HEK293 (cell line): ENCODE measurements around the gene CD99L2.

ENCODE experiments used
- CTCF ChIA-PET: fragments of 350-600 bp; formaldehyde crosslinking; extraction: SDS; loops from one replicate; lab custom pipeline; 2021; ENCODE audit warnings: antibody characterized with exemption; lab: Yijun Ruan, JAX
- POLR2A ChIA-PET: fragments of 300-600 bp; formaldehyde crosslinking; extraction: SDS; loops from one replicate; lab custom pipeline; 2020; ENCODE audit warnings: antibody characterized with exemption, inconsistent platforms; lab: Yijun Ruan, JAX
- H3K27ac ChIP-seq: fragments of 200-500 bp; sonication (Bioruptor generic); 2 replicates; pipeline ENCODE4 v1.5.1; 2014; ENCODE audit warnings: low read depth, low read length, control low read depth, inconsistent platforms; ENCODE audit errors: extremely low read depth
- H3K36me3 ChIP-seq, 2 experiments: fragments of 200-500 bp in 1 of 2; sonication (Bioruptor generic) in 1 of 2; 1 replicate in 1 of 2; 2 replicates in 1 of 2; pipeline ENCODE4 v1.5.1; 2014 to 2017; ENCODE audit warnings: inconsistent platforms in 2 of 2, low read length in 2 of 2; ENCODE audit not compliant: control insufficient read depth in 2 of 2, insufficient read depth in 1 of 2
- H3K4me1 ChIP-seq: fragments of 200-500 bp; sonication (Bioruptor generic); 2 replicates; pipeline ENCODE4 v1.5.1; 2014; ENCODE audit warnings: mild to moderate bottlenecking, low read length, inconsistent platforms; ENCODE audit not compliant: control insufficient read depth, insufficient read depth
- H3K4me3 ChIP-seq: 2 replicates; pipeline ENCODE4 v1.5.1; 2011; ENCODE audit warnings: low read depth, mild to moderate bottlenecking, control low read depth, low read length, moderate library complexity
- H3K9me3 ChIP-seq: fragments of 200-500 bp; sonication (Bioruptor generic); 2 replicates; pipeline ENCODE4 v1.5.1; 2014; ENCODE audit warnings: low read depth, low read length, inconsistent platforms; ENCODE audit not compliant: control insufficient read depth, insufficient read depth
- BCL11A ChIP-seq: fragments of 450-650 bp; formaldehyde crosslinking; IDR thresholded peaks from 2 replicates; pipeline ENCODE4 v1.5.1; 2016; ENCODE audit warnings: low read depth, missing biosample characterization, missing genetic modification characterization
- EGR2 ChIP-seq: fragments of 450-650 bp; formaldehyde crosslinking; IDR thresholded peaks from 2 replicates; pipeline ENCODE4 v1.5.1; 2016; ENCODE audit warnings: low read depth, missing biosample characterization, missing genetic modification characterization
- KLF8 ChIP-seq: fragments of 450-650 bp; formaldehyde crosslinking; IDR thresholded peaks from 2 replicates; pipeline ENCODE4 v1.5.1; 2016; ENCODE audit warnings: missing biosample characterization, missing genetic modification characterization
- OVOL3 ChIP-seq: fragments of 450-650 bp; formaldehyde crosslinking; IDR thresholded peaks from 2 replicates; pipeline ENCODE4 v1.5.1; 2016; ENCODE audit warnings: missing biosample characterization, missing genetic modification characterization
- PRDM1 ChIP-seq: fragments of 450-650 bp; formaldehyde crosslinking; IDR thresholded peaks from 2 replicates; pipeline ENCODE4; 2016; ENCODE audit warnings: missing biosample characterization, missing genetic modification characterization
- SP2 ChIP-seq: fragments of 450-650 bp; formaldehyde crosslinking; IDR thresholded peaks from 2 replicates; pipeline ENCODE4 v1.5.1; 2016; ENCODE audit warnings: missing biosample characterization, missing genetic modification characterization
- ZBTB17 ChIP-seq: fragments of 450-650 bp; formaldehyde crosslinking; IDR thresholded peaks from 2 replicates; pipeline ENCODE4 v1.5.1; 2016; ENCODE audit warnings: missing biosample characterization, missing genetic modification characterization
- ZFHX2 ChIP-seq: fragments of 450-650 bp; formaldehyde crosslinking; conservative IDR thresholded peaks from 2 replicates; pipeline ENCODE4 v1.5.1; 2016; ENCODE audit warnings: missing biosample characterization, missing genetic modification characterization
- ZNF112 ChIP-seq: fragments of 450-650 bp; formaldehyde crosslinking; IDR thresholded peaks from 2 replicates; pipeline ENCODE4 v1.5.0; 2017; ENCODE audit warnings: missing biosample characterization, missing genetic modification characterization
- ZNF114 ChIP-seq: fragments of 450-650 bp; formaldehyde crosslinking; IDR thresholded peaks from 2 replicates; pipeline ENCODE4 v1.5.0; 2017; ENCODE audit warnings: missing biosample characterization, missing genetic modification characterization
- ZNF146 ChIP-seq: fragments of 450-650 bp; formaldehyde crosslinking; IDR thresholded peaks from 2 replicates; pipeline ENCODE4 v1.5.1; 2016; ENCODE audit warnings: missing biosample characterization, missing genetic modification characterization
- ZNF16 ChIP-seq: fragments of 450-650 bp; formaldehyde crosslinking; IDR thresholded peaks from 2 replicates; pipeline ENCODE4 v1.5.1; 2016; ENCODE audit warnings: low read depth, missing biosample characterization, missing genetic modification characterization
- ZNF202 ChIP-seq: fragments of 450-650 bp; formaldehyde crosslinking; IDR thresholded peaks from 2 replicates; pipeline ENCODE4 v1.5.1; 2016; ENCODE audit warnings: missing biosample characterization, missing genetic modification characterization, borderline replicate concordance
- ZNF211 ChIP-seq: fragments of 450-650 bp; formaldehyde crosslinking; IDR thresholded peaks from 2 replicates; pipeline ENCODE4 v1.5.1; 2016; ENCODE audit warnings: low read depth, missing biosample characterization, missing genetic modification characterization
- ZNF214 ChIP-seq: fragments of 450-650 bp; formaldehyde crosslinking; IDR thresholded peaks from 2 replicates; pipeline ENCODE4 v1.5.1; 2017; ENCODE audit warnings: missing biosample characterization, mild to moderate bottlenecking, missing genetic modification characterization, borderline replicate concordance
- ZNF37A ChIP-seq: fragments of 450-650 bp; IDR thresholded peaks from 2 replicates; pipeline ENCODE4 v1.5.1; 2018; ENCODE audit warnings: missing biosample characterization, missing genetic modification characterization
- ZNF404 ChIP-seq: fragments of 450-650 bp; formaldehyde crosslinking; IDR thresholded peaks from 2 replicates; pipeline ENCODE4 v1.5.1; 2017; ENCODE audit warnings: missing biosample characterization, missing genetic modification characterization
- ZNF48 ChIP-seq: fragments of 450-650 bp; formaldehyde crosslinking; IDR thresholded peaks from 2 replicates; pipeline ENCODE4 v1.5.1; 2016; ENCODE audit warnings: missing biosample characterization, missing genetic modification characterization
- ZNF558 ChIP-seq: fragments of 450-650 bp; formaldehyde crosslinking; IDR thresholded peaks from 2 replicates; pipeline ENCODE4 v1.5.1; 2016; ENCODE audit warnings: missing biosample characterization, missing genetic modification characterization
- ZNF560 ChIP-seq: fragments of 450-650 bp; formaldehyde crosslinking; IDR thresholded peaks from 2 replicates; pipeline ENCODE4 v1.5.1; 2017; ENCODE audit warnings: missing biosample characterization, missing genetic modification characterization, borderline replicate concordance
- ZNF596 ChIP-seq: fragments of 450-650 bp; IDR thresholded peaks from 2 replicates; pipeline ENCODE4 v1.5.0; 2018; ENCODE audit warnings: missing biosample characterization, mild to moderate bottlenecking, missing genetic modification characterization, moderate library complexity
- ZNF600 ChIP-seq: fragments of 450-650 bp; formaldehyde crosslinking; IDR thresholded peaks from 2 replicates; pipeline ENCODE4 v1.5.1; 2016; ENCODE audit warnings: missing biosample characterization, missing genetic modification characterization
- ZNF624 ChIP-seq: fragments of 450-650 bp; formaldehyde crosslinking; IDR thresholded peaks from 2 replicates; pipeline ENCODE4 v1.5.1; 2017; ENCODE audit warnings: missing biosample characterization, missing genetic modification characterization
- ZNF747 ChIP-seq: fragments of 450-650 bp; formaldehyde crosslinking; IDR thresholded peaks from 2 replicates; pipeline ENCODE4 v1.5.1; 2016; ENCODE audit warnings: missing biosample characterization, missing genetic modification characterization
- ZNF791 ChIP-seq: fragments of 450-650 bp; formaldehyde crosslinking; IDR thresholded peaks from 2 replicates; pipeline ENCODE4 v1.5.1; 2016; ENCODE audit warnings: missing biosample characterization, missing genetic modification characterization
- ZSCAN23 ChIP-seq: fragments of 450-650 bp; formaldehyde crosslinking; IDR thresholded peaks from 2 replicates; pipeline ENCODE4 v1.5.1; 2016; ENCODE audit warnings: missing biosample characterization, missing genetic modification characterization
- ZSCAN30 ChIP-seq: fragments of 450-650 bp; IDR thresholded peaks from 2 replicates; pipeline ENCODE4 v1.5.1; 2018; ENCODE audit warnings: missing biosample characterization, mild to moderate bottlenecking, missing genetic modification characterization, moderate library complexity
- TF ChIP-seq, protein P1 (sequence below): fragments of 450-650 bp; formaldehyde crosslinking; IDR thresholded peaks from 2 replicates; pipeline ENCODE4 v1.5.1; 2016; ENCODE audit warnings: missing biosample characterization, missing genetic modification characterization, low read depth
- TF ChIP-seq, protein P2 (sequence below): fragments of 450-650 bp; formaldehyde crosslinking; IDR thresholded peaks from 2 replicates; pipeline ENCODE4 v1.5.1; 2016; ENCODE audit warnings: missing biosample characterization, missing genetic modification characterization
- TF ChIP-seq, protein P3 (sequence below): fragments of 450-650 bp; formaldehyde crosslinking; IDR thresholded peaks from 2 replicates; pipeline ENCODE4 v1.5.1; 2016; ENCODE audit warnings: missing biosample characterization, missing genetic modification characterization
- TF ChIP-seq, protein P4 (sequence below): fragments of 450-650 bp; formaldehyde crosslinking; IDR thresholded peaks from 2 replicates; pipeline ENCODE4 v1.5.1; 2016; ENCODE audit warnings: missing biosample characterization, missing genetic modification characterization

The CD99L2 gene

DNA sequence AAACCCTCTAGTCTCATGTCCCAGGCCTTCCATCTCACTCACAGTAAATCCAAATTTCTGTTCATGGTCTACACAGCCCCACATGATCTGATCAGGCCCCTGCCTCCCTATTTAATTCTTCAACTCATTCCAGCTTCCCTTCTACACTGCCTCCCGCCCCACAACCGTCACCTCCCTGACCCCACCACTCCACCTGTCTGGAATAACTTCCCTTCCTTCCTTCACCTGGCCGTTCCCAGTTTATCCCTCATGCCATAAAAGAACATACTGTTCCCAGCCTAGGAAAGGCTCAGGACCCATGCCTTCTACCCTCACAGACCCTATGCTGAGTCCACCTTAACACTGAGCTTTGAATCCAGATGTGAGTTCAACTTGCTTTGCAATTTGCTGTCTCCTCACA, 6.8 kb upstream of the CD99L2 start:
- ChIA-PET CTCF (interaction anchor here (0.6 kb wide), 1 partner anchor 41 kb away, joined by 3 read pairs; no protein-coding TSS in a partner anchor), POLR2A (no interaction called here)
- TF ChIP-seq, protein P1, sequence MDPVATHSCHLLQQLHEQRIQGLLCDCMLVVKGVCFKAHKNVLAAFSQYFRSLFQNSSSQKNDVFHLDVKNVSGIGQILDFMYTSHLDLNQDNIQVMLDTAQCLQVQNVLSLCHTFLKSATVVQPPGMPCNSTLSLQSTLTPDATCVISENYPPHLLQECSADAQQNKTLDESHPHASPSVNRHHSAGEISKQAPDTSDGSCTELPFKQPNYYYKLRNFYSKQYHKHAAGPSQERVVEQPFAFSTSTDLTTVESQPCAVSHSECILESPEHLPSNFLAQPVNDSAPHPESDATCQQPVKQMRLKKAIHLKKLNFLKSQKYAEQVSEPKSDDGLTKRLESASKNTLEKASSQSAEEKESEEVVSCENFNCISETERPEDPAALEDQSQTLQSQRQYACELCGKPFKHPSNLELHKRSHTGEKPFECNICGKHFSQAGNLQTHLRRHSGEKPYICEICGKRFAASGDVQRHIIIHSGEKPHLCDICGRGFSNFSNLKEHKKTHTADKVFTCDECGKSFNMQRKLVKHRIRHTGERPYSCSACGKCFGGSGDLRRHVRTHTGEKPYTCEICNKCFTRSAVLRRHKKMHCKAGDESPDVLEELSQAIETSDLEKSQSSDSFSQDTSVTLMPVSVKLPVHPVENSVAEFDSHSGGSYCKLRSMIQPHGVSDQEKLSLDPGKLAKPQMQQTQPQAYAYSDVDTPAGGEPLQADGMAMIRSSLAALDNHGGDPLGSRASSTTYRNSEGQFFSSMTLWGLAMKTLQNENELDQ, result no peak
- TF ChIP-seq PRDM1 (tag by site-specific recombination) (no peak), OVOL3 (tag by site-specific recombination) (no peak), ZNF202 (tag by site-specific recombination) (no peak), ZNF624 (tag by site-specific recombination) (no peak), ZBTB17 (tag by site-specific recombination) (no peak), ZNF37A (no peak), ZNF114 (no peak), EGR2 (tag by site-specific recombination) (no peak), ZNF791 (tag by site-specific recombination) (no peak), SP2 (tag by site-specific recombination) (no peak), ZNF16 (tag by site-specific recombination) (no peak), ZNF558 (tag by site-specific recombination) (no peak), ZSCAN23 (tag by site-specific recombination) (no peak), ZNF48 (tag by site-specific recombination) (no peak), ZNF747 (tag by site-specific recombination) (no peak), ZNF596 (tag by site-specific recombination) (no peak)
- TF ChIP-seq, protein P2, sequence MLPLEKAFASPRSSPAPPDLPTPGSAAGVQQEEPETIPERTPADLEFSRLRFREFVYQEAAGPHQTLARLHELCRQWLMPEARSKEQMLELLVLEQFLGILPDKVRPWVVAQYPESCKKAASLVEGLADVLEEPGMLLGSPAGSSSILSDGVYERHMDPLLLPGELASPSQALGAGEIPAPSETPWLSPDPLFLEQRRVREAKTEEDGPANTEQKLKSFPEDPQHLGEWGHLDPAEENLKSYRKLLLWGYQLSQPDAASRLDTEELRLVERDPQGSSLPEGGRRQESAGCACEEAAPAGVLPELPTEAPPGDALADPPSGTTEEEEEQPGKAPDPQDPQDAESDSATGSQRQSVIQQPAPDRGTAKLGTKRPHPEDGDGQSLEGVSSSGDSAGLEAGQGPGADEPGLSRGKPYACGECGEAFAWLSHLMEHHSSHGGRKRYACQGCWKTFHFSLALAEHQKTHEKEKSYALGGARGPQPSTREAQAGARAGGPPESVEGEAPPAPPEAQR (tag by site-specific recombination), result no peak
- H3K27ac ChIP-seq, result no peak overlapping the region
- H3K36me3 ChIP-seq, result no peaks in the 10 kb centered on the region
- H3K9me3 ChIP-seq, result no peaks in the 10 kb centered on the region
- H3K4me3 ChIP-seq, result no peak overlapping the region
- H3K4me1 ChIP-seq, result peaks cover 6% of the 10 kb centered on the region; the same call in 1 of the 2 replicates

DNA sequence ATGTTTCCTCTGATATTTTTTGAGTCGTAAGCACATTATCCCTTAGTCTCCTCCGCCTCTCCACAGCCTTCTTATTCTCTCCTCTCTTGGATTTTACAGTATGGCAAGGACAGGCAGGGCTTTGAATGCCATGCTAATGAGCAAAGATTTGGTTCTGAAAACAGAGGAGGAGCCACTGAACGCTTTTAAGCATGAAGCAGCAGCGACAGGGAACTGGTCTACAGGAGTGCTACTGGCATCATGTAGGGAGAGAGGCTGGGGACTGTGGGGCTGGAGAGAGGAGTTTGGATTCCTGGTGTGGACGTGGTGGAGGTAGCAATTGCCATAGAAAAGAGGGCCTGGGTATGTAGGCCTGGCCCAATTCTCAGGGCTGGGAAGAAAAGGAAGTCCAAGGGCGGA, 4.6 kb upstream of the CD99L2 start:
- POLR2A ChIA-PET, result no interaction called here
- no peak overlapping the region for H3K27ac ChIP-seq
- TF ChIP-seq ZNF404 (tag by site-specific recombination), result no peak
- no peak for TF ChIP-seq KLF8 (tag by site-specific recombination)
- no peak for TF ChIP-seq ZSCAN30 (tag by site-specific recombination)
- TF ChIP-seq, protein P3, sequence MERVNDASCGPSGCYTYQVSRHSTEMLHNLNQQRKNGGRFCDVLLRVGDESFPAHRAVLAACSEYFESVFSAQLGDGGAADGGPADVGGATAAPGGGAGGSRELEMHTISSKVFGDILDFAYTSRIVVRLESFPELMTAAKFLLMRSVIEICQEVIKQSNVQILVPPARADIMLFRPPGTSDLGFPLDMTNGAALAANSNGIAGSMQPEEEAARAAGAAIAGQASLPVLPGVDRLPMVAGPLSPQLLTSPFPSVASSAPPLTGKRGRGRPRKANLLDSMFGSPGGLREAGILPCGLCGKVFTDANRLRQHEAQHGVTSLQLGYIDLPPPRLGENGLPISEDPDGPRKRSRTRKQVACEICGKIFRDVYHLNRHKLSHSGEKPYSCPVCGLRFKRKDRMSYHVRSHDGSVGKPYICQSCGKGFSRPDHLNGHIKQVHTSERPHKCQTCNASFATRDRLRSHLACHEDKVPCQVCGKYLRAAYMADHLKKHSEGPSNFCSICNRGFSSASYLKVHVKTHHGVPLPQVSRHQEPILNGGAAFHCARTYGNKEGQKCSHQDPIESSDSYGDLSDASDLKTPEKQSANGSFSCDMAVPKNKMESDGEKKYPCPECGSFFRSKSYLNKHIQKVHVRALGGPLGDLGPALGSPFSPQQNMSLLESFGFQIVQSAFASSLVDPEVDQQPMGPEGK (tag by site-specific recombination), result no peak
- TF ChIP-seq ZFHX2 (tag by site-specific recombination), result no peak
- no peak for TF ChIP-seq ZNF600 (tag by site-specific recombination)
- no peak for TF ChIP-seq ZNF112 (tag by site-specific recombination)
- TF ChIP-seq BCL11A (tag by site-specific recombination), result no peak
- TF ChIP-seq, protein P4, sequence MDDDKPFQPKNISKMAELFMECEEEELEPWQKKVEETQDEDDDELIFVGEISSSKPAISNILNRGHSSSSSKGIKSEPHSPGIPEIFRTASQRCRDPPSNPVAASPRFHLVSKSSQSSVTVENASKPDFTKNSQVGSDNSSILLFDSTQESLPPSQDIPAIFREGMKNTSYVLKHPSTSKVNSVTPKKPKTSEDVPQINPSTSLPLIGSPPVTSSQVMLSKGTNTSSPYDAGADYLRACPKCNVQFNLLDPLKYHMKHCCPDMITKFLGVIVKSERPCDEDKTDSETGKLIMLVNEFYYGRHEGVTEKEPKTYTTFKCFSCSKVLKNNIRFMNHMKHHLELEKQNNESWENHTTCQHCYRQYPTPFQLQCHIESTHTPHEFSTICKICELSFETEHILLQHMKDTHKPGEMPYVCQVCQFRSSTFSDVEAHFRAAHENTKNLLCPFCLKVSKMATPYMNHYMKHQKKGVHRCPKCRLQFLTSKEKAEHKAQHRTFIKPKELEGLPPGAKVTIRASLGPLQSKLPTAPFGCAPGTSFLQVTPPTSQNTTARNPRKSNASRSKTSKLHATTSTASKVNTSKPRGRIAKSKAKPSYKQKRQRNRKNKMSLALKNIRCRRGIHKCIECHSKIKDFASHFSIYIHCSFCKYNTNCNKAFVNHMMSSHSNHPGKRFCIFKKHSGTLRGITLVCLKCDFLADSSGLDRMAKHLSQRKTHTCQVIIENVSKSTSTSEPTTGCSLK (tag by site-specific recombination), result no peak
- TF ChIP-seq ZNF560 (tag by site-specific recombination), result no peak
- TF ChIP-seq ZNF16 (tag by site-specific recombination), result no peak
- no peak for TF ChIP-seq ZNF211 (tag by site-specific recombination)
- TF ChIP-seq ZNF214 (tag by site-specific recombination), result no peak
- no peak for TF ChIP-seq ZNF146

More for the DNA sequence above, 4.6 kb upstream of the CD99L2 start:
- Histone ChIP-seq H3K4me3 (no peak overlapping the region), H3K36me3 (no peaks in the 10 kb centered on the region), H3K4me1 (peaks cover 6% of the 10 kb centered on the region; the same call in 1 of the 2 replicates), H3K9me3 (no peaks in the 10 kb centered on the region)
- CTCF ChIA-PET, result no interaction called here
